ENCODE results near the gene HOXB7. TPM values are rescaled to one million over a fixed set of nuclear protein-coding genes. Genes with fewer than 3 reads are reported as not detected.

The HOXB7 gene
- total and polyA plus RNA-seq, 10 of the 15 experiments (the other 5 are each of a cell fraction or from before 2014, with no cell fraction given) = 2.8 to 7.4 (median 4.2) TPM

GRCh38 chr17:48644910-48645557 is 34.2 kb upstream of the HOXB7 start:
- peaks cover 7% of the 10 kb centered on the region for H3K4me1 ChIP-seq (ENCODE audit: control insufficient read depth, insufficient read depth, low read length)
- TF ChIP-seq KDM1A (IDR thresholded peaks at IDR 0.05; ENCODE audit: borderline replicate concordance) = no peak
- FAIRE-seq (no peak), DNase-seq (ENCODE audit: low read depth, low spot score) (no peak), ATAC-seq (no peak)
- no peaks in the 10 kb centered on the region for H3K36me3 ChIP-seq (ENCODE audit: control insufficient read depth in 2 of 2, insufficient read depth in 2 of 2, low read length in 1 of 2)
- H3K27ac ChIP-seq (ENCODE audit: control insufficient read depth, insufficient read depth) = no peak overlapping the region
- no peak overlapping the region for H3K4me2 ChIP-seq (ENCODE audit: control insufficient read depth, insufficient read depth)
- H3K9ac ChIP-seq (ENCODE audit: control insufficient read depth, insufficient read depth, low read length) = no peak overlapping the region
- POLR2A ChIA-PET = no interaction called here
- no TSS peak for BruUV-seq (replicated peaks)
- intact Hi-C loops (cut with micrococcal nuclease; ENCODE audit: unreplicated experiment) = no loop called here
- no peaks in the 10 kb centered on the region for H3K9me3 ChIP-seq (replicated peaks; ENCODE audit: control insufficient read depth, insufficient read depth, low read length)
- H3K79me2 ChIP-seq (ENCODE audit: control insufficient read depth, insufficient read depth, low read length) = no peaks in the 10 kb centered on the region
- RAD21 ChIA-PET (ENCODE audit: unreplicated experiment) = no interaction called here
- in situ Hi-C loops (cut with MboI) = no loop called here
- CTCF ChIA-PET = interaction anchor here (0.6 to 1.0 kb wide), 4 partner anchors 9 to 240 kb away, joined by 3 to 5 read pairs (median 4); no protein-coding TSS in a partner anchor
- no peaks in the 10 kb centered on the region for H4K20me1 ChIP-seq (ENCODE audit: control insufficient read depth, insufficient read depth)
- SMC1A ChIA-PET (ENCODE audit: uncharacterized antibody, unreplicated experiment) = no interaction called here
- peaks cover 9 to 14% of the 10 kb centered on the region in 2 experiments for H3K27me3 ChIP-seq (replicated peaks in 1 of 2; ENCODE audit: control insufficient read depth in 2 of 2, insufficient read depth in 2 of 2, low read length in 1 of 2)
- no peak overlapping the region for H2AFZ ChIP-seq (ENCODE audit: control insufficient read depth, low read depth, low read length)
- 73% methylated on average over 6 of the region's 6 CpGs for WGBS (ENCODE audit: insufficient coverage, insufficient replicate concordance, low lambda C conversion rate, missing lambda C conversion rate)
- no peak overlapping the region for H3K4me3 ChIP-seq

- H3K4me2 ChIP-seq (ENCODE audit: control insufficient read depth, insufficient read depth) = no peak overlapping the region
- peaks cover 7% of the 10 kb centered on the region for H3K4me1 ChIP-seq (ENCODE audit: control insufficient read depth, insufficient read depth, low read length)
- POLR2A ChIA-PET = no interaction called here
- no TSS peak for BruUV-seq (replicated peaks)
- DNase-seq (ENCODE audit: low read depth, low spot score) (no peak), FAIRE-seq (no peak), ATAC-seq (no peak)
- H3K36me3 ChIP-seq (ENCODE audit: control insufficient read depth in 2 of 2, insufficient read depth in 2 of 2, low read length in 1 of 2) = no peaks in the 10 kb centered on the region
- H3K9me3 ChIP-seq (replicated peaks; ENCODE audit: control insufficient read depth, insufficient read depth, low read length) = no peaks in the 10 kb centered on the region
- H3K27me3 ChIP-seq (replicated peaks in 1 of 2; ENCODE audit: control insufficient read depth in 2 of 2, insufficient read depth in 2 of 2, low read length in 1 of 2) = peaks cover 9 to 19% of the 10 kb centered on the region in 2 experiments
- SMC1A ChIA-PET (ENCODE audit: uncharacterized antibody, unreplicated experiment) = no interaction called here
- no peak overlapping the region for H3K4me3 ChIP-seq
- TF ChIP-seq HCFC1 (IDR thresholded peaks at IDR 0.05; ENCODE audit: low read length) (no peak), ZZZ3 (IDR thresholded peaks at IDR 0.05; ENCODE audit: control insufficient read depth, insufficient read length, low read depth) (no peak), SMC3 (IDR thresholded peaks at IDR 0.05; ENCODE audit: borderline replicate concordance, low read length) (no peak), PBX3 (IDR thresholded peaks at IDR 0.05; ENCODE audit: insufficient replicate concordance, low read depth, low read length) (no peak), CHD1 (IDR thresholded peaks at IDR 0.05; ENCODE audit: low read depth, low read length) (no peak)
- TF ChIP-seq, protein P1, sequence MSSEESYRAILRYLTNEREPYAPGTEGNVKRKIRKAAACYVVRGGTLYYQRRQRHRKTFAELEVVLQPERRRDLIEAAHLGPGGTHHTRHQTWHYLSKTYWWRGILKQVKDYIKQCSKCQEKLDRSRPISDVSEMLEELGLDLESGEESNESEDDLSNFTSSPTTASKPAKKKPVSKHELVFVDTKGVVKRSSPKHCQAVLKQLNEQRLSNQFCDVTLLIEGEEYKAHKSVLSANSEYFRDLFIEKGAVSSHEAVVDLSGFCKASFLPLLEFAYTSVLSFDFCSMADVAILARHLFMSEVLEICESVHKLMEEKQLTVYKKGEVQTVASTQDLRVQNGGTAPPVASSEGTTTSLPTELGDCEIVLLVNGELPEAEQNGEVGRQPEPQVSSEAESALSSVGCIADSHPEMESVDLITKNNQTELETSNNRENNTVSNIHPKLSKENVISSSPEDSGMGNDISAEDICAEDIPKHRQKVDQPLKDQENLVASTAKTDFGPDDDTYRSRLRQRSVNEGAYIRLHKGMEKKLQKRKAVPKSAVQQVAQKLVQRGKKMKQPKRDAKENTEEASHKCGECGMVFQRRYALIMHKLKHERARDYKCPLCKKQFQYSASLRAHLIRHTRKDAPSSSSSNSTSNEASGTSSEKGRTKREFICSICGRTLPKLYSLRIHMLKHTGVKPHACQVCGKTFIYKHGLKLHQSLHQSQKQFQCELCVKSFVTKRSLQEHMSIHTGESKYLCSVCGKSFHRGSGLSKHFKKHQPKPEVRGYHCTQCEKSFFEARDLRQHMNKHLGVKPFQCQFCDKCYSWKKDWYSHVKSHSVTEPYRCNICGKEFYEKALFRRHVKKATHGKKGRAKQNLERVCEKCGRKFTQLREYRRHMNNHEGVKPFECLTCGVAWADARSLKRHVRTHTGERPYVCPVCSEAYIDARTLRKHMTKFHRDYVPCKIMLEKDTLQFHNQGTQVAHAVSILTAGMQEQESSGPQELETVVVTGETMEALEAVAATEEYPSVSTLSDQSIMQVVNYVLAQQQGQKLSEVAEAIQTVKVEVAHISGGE (CRISPR knock-in tag; IDR thresholded peaks at IDR 0.05) = no peak
- H3K9ac ChIP-seq (ENCODE audit: control insufficient read depth, insufficient read depth, low read length) = no peak overlapping the region
- 60% methylated on average over 1 of the region's 1 CpG for WGBS (ENCODE audit: insufficient coverage, insufficient replicate concordance, low lambda C conversion rate, missing lambda C conversion rate)
- in situ Hi-C loops (cut with MboI) = no loop called here
- RAD21 ChIA-PET (ENCODE audit: unreplicated experiment) = no interaction called here
- H4K20me1 ChIP-seq (ENCODE audit: control insufficient read depth, insufficient read depth) = no peaks in the 10 kb centered on the region
- no peak overlapping the region for H2AFZ ChIP-seq (ENCODE audit: control insufficient read depth, low read depth, low read length)
- intact Hi-C loops (cut with micrococcal nuclease; ENCODE audit: unreplicated experiment) = no loop called here
- no peak overlapping the region for H3K27ac ChIP-seq (ENCODE audit: control insufficient read depth, insufficient read depth)
- no peaks in the 10 kb centered on the region for H3K79me2 ChIP-seq (ENCODE audit: control insufficient read depth, insufficient read depth, low read length)
- CTCF ChIA-PET = interaction anchor here (0.6 to 1.0 kb wide), 4 partner anchors 8 to 241 kb away, joined by 3 to 5 read pairs (median 4); no protein-coding TSS in a partner anchor
These were observed 33.3 kb upstream of the HOXB7 start for GRCh38 chr17:48644159-48644558.

Data from GM12878 (cell line).